RWPE1 (cell line): Measurements from ENCODE around the gene COLGALT1.

Source experiments
- CTCF ChIA-PET: fragments of 350-600 bp; sonication (Branson Sonifier 250); formaldehyde crosslinking; extraction: SDS; loops from one replicate; lab custom pipeline; 2021; lab: Yijun Ruan, JAX
- POLR2A ChIA-PET: fragments of 400-600 bp; formaldehyde crosslinking; extraction: SDS; loops from one replicate; lab custom pipeline; 2020; ENCODE audit warnings: antibody characterized with exemption; ENCODE audit not compliant: low non-redundant PET; lab: Yijun Ruan, JAX
- DNase-seq: peaks from one replicate; pipeline ENCODE4 v3.0.0; 2012; ENCODE audit warnings: low spot score
- H3K27ac ChIP-seq: fragments of 450-650 bp; 2 replicates; pipeline ENCODE4 v1.5.1; 2017
- TF ChIP-seq, protein P1 (sequence below): fragments of 450-650 bp; conservative IDR thresholded peaks from 2 replicates; pipeline ENCODE4 v1.5.1; 2017; ENCODE audit warnings: low read depth, mild to moderate bottlenecking

The COLGALT1 gene

DNA sequence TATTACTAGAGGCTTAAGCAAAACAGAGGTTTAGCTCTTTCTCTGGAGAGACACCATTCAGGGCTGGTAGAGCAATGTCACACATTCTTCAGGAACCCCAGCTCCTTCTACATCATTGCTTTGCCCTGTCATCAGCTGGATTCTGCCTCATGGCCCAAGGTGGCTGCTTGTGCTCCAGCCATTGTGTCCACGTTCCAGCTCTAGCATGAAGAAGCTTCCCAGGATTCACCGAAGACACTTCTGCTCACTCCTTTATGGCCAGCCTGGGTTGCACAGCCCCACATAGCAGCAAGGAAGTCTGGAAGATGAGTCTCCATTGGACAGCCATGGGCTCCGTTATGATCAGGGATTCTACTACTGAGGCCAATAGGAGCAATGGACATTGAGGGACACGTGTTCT, 30.8 kb upstream of the COLGALT1 start:
- no peak overlapping the region for H3K27ac ChIP-seq
- ChIA-PET POLR2A (no interaction called here), CTCF (no interaction called here)

DNA sequence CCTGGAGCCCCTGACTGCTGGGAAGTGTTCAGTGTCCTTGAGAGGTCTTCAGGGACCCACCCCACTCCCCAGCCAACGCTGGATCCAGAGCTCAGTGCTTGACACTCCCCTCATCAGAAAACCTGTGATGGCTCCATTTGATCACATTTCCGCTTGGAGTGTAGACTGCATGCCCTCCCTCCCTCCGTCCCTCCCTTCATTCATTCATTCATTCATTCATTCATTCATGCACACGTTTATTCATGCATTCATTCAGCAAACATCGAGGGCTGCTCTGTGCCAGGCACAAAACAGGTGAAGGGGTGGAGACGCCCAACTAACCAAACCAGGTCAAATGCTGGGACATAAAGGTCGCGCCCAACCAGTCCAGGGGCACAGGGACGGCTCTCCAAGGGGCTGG, 30.3 kb upstream of the COLGALT1 start:
- ChIA-PET POLR2A (no interaction called here), CTCF (interaction anchor here (0.7 kb wide), 1 partner anchor 194 kb away, joined by 3 read pairs; no protein-coding TSS in a partner anchor)
- DNase-seq, result no peak
- TF ChIP-seq, protein P1, sequence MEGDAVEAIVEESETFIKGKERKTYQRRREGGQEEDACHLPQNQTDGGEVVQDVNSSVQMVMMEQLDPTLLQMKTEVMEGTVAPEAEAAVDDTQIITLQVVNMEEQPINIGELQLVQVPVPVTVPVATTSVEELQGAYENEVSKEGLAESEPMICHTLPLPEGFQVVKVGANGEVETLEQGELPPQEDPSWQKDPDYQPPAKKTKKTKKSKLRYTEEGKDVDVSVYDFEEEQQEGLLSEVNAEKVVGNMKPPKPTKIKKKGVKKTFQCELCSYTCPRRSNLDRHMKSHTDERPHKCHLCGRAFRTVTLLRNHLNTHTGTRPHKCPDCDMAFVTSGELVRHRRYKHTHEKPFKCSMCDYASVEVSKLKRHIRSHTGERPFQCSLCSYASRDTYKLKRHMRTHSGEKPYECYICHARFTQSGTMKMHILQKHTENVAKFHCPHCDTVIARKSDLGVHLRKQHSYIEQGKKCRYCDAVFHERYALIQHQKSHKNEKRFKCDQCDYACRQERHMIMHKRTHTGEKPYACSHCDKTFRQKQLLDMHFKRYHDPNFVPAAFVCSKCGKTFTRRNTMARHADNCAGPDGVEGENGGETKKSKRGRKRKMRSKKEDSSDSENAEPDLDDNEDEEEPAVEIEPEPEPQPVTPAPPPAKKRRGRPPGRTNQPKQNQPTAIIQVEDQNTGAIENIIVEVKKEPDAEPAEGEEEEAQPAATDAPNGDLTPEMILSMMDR, result no peak
- H3K27ac ChIP-seq, result no peak overlapping the region

More for the DNA sequence above, 30.8 kb upstream of the COLGALT1 start:
- TF ChIP-seq, protein P1, result no peak
- DNase-seq, result no peak

DNA sequence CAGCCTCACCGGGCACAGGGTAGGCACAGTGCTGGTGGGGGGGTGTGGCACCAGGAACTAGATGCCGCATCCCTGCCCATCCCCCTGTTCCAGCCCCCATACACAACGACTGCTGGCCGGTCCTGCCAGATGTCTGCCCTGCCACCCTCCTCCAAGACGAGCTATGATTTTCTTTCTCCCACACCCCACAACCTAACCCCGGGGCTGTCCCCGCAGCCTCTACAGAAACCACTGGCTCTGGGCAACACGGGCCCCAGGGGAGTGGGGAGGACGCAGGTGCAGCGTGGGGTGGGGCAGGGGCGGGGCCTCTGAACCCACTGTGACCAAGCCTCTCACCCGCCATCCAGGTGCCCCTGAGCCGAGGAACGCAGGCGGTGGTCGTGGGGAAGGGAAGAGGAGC, 28.5 kb upstream of the COLGALT1 start:
- ChIA-PET CTCF (no interaction called here), POLR2A (no interaction called here)
- TF ChIP-seq, protein P1, result no peak
- H3K27ac ChIP-seq, result no peak overlapping the region
- no peak for DNase-seq

DNA sequence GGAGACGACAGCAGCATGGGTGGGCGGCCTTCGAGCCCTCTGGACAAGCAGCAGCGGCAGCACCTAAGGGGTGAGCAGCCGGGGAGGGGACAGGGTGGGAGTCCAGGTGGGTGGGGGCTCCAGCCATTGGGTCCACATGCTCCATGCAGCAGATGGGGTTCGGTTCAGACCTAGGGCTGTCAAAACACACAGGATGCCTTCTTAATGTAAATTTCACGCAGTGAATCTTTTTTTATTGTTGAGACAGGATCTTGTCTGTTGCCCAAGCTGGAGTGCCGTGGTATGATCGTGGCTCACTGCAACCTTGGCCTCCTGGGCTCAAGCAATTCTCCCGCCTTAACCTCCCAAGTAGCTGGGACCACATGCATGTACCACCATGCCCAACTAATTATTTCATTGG, 28.1 kb upstream of the COLGALT1 start:
- no peak for DNase-seq
- ChIA-PET CTCF (no interaction called here), POLR2A (no interaction called here)
- TF ChIP-seq, protein P1, result no peak
- H3K27ac ChIP-seq, result no peak overlapping the region

DNA sequence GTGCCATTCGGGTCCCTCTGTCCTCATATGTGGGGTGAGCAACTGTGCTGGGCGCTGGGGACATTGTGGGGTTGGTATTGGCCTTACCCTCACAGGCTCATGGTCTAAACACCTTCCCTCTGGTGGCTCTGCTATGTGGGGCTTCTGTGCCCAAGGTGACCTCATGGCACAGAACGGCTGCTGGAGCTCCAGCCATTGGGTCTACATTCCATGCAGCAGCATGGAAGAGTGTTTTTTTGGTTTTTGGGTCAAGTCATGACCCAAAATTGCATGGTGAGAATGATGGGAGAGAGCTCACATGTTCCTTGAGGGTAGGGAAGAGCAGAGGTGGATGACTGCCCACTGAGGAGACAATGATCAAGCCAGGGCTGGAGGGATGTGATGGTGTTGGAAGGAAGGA, 26.8 kb upstream of the COLGALT1 start:
- TF ChIP-seq, protein P1, result no peak
- no peak for DNase-seq
- H3K27ac ChIP-seq, result no peak overlapping the region
- ChIA-PET CTCF (no interaction called here), POLR2A (no interaction called here)

DNA sequence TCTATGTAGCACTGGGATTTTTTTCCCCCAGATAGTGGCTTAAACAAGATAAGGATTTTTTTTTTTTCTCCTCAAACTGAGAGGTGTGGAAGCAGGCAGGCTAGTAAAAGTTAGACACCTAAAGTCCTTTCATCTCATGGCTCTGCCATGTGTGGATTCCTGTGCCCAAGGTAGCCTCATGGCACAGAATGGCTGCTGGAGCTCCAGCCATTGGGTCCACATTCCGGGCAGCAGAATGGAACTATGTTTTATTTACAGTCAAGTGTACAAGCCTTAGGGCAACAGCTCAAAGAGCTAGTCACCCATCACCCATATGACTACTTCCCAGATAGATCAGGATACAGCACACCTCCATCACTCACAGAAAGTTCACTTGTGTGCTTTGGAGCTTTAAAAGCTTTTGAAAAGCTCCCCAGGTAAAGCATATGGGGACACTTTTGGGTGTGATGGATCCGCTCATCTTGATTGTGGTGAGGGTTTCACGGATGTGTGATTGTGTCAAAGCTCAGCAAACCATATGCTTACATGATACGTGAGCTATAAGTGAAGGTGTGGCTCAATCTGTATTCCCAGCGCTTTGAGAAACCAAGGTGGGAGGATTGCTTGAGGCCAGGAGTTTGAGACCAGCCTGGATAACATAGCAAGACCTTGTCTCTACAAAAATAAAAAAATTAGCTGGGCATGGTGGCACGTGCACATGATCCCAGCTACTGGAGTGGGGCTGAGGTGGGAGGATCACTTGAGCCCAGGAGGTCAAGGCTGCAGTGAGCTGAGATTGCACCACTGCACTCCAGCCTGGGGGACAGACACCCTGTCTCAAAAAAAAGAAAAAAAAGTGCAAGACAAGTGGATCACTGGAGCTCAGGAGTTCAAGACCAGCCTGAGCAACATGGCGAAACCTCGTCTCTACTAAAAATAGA, 25.9 kb upstream of the COLGALT1 start:
- DNase-seq, result no peak
- H3K27ac ChIP-seq, result no peak overlapping the region
- TF ChIP-seq, protein P1, result no peak
- ChIA-PET CTCF (interaction anchor here (0.7 kb wide), 1 partner anchor 1842 kb away, joined by 4 read pairs; no protein-coding TSS in a partner anchor), POLR2A (no interaction called here)
